ENCODE results near the gene MCRS1.

DNA sequence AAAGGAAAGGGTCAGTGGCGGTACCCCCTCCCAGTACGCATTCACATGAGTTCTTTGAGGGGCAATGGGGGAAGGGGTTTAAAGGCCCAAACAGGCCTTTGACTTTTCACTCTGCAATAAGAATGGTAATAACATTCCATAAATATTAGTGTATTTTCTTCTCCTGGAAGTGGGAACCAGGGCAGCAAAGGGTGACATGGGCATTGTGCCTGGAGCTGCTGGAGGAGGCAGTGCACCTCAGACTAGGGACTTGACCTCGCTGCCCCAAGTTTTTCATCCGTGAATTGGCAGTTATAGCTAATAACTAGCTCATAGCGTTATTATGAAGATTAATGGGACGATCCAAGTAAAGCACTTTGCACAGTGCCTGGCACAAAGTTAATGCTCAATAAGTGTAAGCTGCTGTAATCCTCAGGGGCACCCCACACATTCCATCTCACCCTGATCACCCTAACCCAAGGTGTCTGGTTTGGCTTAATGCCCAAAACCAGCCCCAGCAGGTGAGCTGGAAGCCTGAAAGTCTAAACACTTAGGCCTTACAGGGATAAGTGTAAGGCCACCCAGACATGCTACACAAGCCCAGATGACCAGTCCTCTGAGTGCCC is 31.9 kb downstream of the MCRS1 start:
- no peak for TF ChIP-seq EP300 (IDR thresholded peaks at IDR 0.05; ENCODE audit: borderline replicate concordance in 1 of 2, control insufficient read depth in 1 of 2, low read depth in 2 of 2, low read length in 2 of 2)
- TF ChIP-seq, protein P1, sequence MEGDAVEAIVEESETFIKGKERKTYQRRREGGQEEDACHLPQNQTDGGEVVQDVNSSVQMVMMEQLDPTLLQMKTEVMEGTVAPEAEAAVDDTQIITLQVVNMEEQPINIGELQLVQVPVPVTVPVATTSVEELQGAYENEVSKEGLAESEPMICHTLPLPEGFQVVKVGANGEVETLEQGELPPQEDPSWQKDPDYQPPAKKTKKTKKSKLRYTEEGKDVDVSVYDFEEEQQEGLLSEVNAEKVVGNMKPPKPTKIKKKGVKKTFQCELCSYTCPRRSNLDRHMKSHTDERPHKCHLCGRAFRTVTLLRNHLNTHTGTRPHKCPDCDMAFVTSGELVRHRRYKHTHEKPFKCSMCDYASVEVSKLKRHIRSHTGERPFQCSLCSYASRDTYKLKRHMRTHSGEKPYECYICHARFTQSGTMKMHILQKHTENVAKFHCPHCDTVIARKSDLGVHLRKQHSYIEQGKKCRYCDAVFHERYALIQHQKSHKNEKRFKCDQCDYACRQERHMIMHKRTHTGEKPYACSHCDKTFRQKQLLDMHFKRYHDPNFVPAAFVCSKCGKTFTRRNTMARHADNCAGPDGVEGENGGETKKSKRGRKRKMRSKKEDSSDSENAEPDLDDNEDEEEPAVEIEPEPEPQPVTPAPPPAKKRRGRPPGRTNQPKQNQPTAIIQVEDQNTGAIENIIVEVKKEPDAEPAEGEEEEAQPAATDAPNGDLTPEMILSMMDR (IDR thresholded peaks at IDR 0.05 in 2 of 3, conservative IDR thresholded peaks at IDR 0.05 in 1 of 3; ENCODE audit: control insufficient read depth in 2 of 3, extremely low read depth in 1 of 3, insufficient read depth in 1 of 3, low read depth in 3 of 3, low read length in 3 of 3), result no peak
- no peak for TF ChIP-seq SPI1 (IDR thresholded peaks at IDR 0.05; ENCODE audit: borderline replicate concordance, insufficient read depth, low read depth, low read length)
- TF ChIP-seq MXI1 (IDR thresholded peaks at IDR 0.05; ENCODE audit: low read depth, low read length), result no peak
- TF ChIP-seq ZNF217 (IDR thresholded peaks at IDR 0.05), result no peak
- no peak for TF ChIP-seq GABPA (IDR thresholded peaks at IDR 0.05; ENCODE audit: low read depth)
- TF ChIP-seq, protein P2, sequence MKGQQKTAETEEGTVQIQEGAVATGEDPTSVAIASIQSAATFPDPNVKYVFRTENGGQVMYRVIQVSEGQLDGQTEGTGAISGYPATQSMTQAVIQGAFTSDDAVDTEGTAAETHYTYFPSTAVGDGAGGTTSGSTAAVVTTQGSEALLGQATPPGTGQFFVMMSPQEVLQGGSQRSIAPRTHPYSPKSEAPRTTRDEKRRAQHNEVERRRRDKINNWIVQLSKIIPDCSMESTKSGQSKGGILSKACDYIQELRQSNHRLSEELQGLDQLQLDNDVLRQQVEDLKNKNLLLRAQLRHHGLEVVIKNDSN (IDR thresholded peaks at IDR 0.05; ENCODE audit: borderline replicate concordance, extremely low read length, insufficient read depth, low read depth, low read length), result no peak
- no peak for TF ChIP-seq CBX3 (IDR thresholded peaks at IDR 0.05; ENCODE audit: borderline replicate concordance, low read depth)
- no peak for TF ChIP-seq EZH2 (IDR thresholded peaks at IDR 0.05; ENCODE audit: borderline replicate concordance, control insufficient read depth, low read depth, low read length)
- TF ChIP-seq RCOR1 (conservative IDR thresholded peaks at IDR 0.05; ENCODE audit: low read depth, low read length), result no peak

All from GM12878 (cell line).